GM21515 (cell line): ENCODE measurements around the gene ME3.
A peak's percentile ranks its signal among the peaks of the same experiment; 100 is the strongest.

Experiments
- ATAC-seq: cut with Tn5 transposase; IDR thresholded peaks from one replicate; pipeline ENCODE4 v1.9.1; 2021; ENCODE audit not compliant: unreplicated experiment

The ME3 gene

GRCh38 chr11:86519064-86519911 lies 153.1 kb downstream of the ME3 start:
- no peak for ATAC-seq

- no peak for ATAC-seq
Measured at GRCh38 chr11:86518211-86518610, 154.2 kb downstream of the ME3 start.

- ATAC-seq, result no peak
Measured at GRCh38 chr11:86517557-86517956, 154.9 kb downstream of the ME3 start.

DNA sequence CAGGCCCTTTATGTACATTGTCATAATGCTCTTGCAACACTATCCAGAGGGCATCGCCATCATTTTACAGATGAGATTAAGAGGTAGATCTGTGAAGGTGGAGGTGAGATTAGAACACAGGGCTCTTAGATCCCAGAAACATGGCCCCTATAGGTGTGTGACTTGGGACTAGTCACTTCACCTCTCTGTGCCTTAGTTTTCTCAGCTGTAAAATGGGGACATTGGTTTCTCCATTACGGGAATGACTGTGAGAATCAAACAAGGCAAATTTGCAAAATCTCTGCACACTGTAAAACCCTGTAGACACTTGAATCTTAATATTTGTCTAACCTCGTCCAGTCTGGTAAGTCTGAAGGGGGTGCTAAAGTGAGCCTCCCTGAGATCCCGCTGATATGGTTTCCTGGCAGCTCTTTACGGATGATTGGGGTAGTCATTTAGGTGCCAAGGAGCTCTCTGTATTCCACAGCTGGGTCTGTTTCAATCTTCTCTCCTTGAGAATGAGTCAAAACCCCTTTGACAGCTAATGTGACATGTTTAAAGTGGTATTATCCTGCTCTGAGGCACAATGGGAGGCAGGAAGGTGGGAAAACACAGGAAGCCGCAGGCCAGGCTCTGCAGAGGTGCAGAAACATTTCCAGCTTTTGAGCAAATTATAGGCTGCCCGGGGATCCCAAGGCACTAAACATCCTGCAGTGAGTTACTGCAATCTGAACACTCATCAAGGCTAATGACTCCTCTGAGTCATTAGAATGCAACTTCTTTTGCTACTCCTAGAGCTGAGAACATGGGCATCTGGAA lies 156.9 kb downstream of the ME3 start:
- no peak for ATAC-seq

DNA sequence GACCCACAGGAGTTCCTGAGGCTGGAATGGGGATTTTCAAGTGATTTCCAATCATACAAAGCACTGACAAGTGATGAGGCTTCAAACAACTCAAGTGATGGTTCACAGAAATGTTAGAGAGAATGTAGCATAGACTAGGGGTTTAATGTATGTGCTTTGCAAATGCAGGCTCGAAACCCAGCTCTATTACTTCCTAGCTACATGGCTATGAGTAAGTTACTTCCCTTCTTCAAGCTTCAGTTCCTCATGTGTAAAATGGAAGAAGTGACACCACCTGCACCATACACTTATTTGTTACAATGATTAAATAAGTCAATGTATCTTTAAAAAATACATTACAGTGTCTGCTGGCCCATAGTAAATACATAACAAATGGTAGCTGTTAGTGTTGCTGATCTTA lies 158.0 kb downstream of the ME3 start:
- ATAC-seq, result peak; percentile 60

DNA sequence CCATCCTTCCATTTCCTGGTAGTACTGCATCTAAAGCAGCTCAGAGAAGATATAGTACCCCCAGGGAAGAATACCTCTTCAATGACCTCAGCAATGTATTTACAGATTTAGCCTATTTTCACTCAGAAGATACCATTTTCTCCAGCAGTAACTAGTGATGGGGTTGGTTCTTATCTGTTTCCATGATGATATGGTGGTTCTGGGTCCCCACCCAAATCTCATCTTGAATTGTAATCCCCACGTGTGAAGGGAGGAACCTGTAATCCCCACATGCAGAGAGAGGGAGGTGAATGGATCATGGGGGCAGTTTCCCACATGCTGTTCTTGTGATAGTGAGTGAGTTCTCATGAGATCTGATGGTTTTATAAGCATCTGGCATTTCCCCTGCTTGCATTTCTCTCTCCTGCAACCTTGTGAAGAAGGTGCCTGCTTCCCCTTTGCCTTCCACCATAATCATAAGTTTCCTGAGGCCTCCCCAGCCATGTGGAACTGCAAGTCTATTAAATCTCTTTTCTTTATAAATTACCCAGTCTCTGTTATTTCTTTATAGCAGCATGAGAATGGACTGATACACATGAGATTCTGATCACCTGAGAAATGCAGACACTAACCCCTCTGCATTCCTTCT lies 158.6 kb downstream of the ME3 start:
- ATAC-seq, result no peak

GRCh38 chr11:86513138-86513537 lies 159.3 kb downstream of the ME3 start:
- ATAC-seq, result no peak

DNA sequence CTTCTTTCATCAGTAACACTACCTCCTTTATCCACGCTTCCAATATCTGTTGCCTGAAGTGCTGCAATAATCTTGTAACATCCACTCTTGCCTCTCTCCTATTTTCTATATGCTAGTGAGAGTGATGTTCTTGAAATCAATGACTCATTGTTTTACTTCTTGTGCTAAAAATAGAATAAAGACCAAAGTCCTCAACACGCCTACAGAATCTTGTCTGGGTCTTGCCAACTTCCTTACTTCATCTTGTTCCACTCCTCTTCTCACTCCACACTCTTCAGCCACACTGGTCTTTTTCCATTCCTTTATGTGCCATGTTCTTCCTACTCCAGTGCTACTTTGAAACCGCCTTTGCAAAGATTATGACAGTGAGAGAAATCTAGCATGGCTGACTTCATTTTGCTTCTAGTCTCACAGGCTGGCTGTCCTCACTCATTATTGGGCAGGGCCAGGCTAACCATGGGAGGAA lies 161.3 kb downstream of the ME3 start:
- ATAC-seq, result no peak

DNA sequence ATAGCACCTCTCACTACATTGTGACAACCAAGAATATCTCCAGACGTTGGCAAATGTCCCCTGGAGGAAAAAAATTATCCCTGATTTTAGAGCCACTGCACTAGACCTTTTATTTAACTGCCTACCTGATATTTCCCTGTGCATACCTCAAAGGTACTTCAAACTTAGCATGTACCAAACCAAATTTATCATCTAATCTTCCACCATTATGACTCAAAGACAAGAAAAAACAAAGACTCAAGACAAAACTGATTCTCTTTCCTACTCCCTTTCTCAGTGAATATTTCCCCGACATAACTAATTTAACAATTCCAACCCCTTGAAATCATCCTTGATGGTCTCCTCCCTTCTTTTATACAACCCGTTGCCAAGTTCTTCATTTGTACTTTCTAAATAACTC lies 161.7 kb downstream of the ME3 start:
- no peak for ATAC-seq

DNA sequence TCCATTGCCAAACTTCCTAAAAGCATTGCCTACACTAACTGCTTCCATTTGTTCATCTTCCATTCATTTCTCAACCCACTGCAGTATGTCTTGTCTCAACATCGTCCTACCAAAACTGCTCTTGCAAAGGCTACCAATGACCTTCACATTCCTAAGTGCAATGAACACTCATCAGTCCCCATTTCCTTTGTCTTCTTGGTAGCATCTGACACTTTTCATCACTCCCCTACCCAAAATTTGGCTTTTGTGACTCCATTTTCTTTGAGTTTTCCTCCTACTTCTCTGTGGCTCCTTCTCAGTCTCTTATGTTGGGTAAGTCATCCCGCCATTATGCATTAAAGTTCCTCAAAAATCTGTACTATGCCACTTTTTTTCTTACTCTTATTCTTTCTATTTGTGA lies 162.3 kb downstream of the ME3 start:
- no peak for ATAC-seq

GRCh38 chr11:86509588-86509974 lies 162.8 kb downstream of the ME3 start:
- no peak for ATAC-seq

- no peak for ATAC-seq
Measured at GRCh38 chr11:86508604-86509587, 163.5 kb downstream of the ME3 start.

- no peak for ATAC-seq
Measured at GRCh38 chr11:86507249-86507845, 165.1 kb downstream of the ME3 start.

DNA sequence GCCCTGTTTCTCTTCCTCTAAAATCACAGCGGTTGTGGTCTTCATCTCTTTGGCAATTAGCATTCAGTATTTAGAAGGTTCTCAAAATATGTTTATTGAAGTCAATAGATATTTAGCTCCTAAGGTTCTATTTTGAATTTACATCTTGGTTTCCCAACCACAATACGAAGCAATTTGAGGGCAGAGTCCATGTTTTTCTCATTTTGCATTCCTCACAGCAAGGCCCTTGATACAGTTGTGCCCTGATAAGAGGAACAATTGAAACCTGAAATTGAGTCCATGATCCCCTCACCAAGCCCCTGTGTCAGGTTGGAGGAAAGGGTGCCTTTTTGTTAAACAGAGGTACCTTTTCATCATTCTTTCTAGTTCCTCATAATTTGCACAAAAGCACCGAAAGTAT lies 166.2 kb downstream of the ME3 start:
- no peak for ATAC-seq

- ATAC-seq, result no peak
Measured at GRCh38 chr11:86503131-86503530, 169.3 kb downstream of the ME3 start.

GRCh38 chr11:86502137-86502642 lies 170.2 kb downstream of the ME3 start:
- ATAC-seq, result no peak

DNA sequence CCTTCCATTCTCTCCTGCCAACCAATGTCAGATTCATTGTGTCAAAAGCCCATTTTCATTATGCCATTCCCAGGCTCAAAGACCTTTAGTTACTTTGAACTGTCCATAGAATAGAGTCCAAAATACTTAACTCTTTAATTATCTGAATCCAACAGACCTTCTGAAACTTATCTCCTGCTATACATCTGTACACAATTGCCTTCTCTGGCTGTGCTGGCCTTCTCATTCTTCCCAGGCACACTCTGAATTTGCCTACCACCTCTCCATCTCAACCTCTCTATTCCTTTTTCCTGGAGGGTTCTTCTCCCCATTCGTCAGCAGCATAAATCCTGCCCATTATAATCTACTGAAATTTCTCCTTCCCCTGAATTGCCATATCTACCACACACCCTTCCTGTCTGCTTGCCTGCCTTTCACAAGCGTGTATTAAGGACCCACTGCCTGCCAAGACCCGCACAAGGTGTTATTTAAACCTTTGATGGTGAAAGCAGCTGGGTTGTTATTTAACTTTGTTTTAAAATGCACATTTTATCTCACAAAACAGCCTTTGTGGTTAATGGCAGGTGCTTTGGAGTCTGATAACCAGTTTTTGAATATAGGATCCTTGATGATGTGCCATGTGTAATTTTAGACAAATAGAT lies 171.8 kb downstream of the ME3 start:
- ATAC-seq, result no peak

- no peak for ATAC-seq
Measured at GRCh38 chr11:86499723-86500129, 172.7 kb downstream of the ME3 start.

GRCh38 chr11:86497836-86498235 lies 174.6 kb downstream of the ME3 start:
- ATAC-seq, result no peak
